ENCODE data around the gene DLG2.

DNA sequence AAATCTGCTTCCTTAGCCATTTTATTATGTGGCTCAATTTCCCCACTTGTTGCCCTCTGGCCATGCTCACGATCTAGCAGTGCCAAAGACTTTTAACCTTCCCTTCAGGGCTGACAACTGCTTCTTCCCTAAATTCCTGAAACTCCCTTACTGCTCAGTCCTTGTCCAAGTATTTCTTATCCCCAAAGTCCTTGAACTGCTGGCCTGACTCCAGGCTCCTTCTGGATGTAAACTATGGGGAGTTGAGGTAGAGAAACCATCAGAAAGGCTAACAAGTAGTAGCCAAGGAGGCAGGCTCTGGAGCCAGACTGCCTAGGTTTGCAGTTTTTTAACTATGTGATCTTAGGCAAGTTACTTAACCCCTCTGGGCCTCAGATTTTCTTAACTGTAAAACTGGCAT lies 2082.3 kb downstream of the DLG2 start:
- TF ChIP-seq POLR2A (IDR thresholded peaks at IDR 0.05) = no peak
- TF ChIP-seq, protein P1, sequence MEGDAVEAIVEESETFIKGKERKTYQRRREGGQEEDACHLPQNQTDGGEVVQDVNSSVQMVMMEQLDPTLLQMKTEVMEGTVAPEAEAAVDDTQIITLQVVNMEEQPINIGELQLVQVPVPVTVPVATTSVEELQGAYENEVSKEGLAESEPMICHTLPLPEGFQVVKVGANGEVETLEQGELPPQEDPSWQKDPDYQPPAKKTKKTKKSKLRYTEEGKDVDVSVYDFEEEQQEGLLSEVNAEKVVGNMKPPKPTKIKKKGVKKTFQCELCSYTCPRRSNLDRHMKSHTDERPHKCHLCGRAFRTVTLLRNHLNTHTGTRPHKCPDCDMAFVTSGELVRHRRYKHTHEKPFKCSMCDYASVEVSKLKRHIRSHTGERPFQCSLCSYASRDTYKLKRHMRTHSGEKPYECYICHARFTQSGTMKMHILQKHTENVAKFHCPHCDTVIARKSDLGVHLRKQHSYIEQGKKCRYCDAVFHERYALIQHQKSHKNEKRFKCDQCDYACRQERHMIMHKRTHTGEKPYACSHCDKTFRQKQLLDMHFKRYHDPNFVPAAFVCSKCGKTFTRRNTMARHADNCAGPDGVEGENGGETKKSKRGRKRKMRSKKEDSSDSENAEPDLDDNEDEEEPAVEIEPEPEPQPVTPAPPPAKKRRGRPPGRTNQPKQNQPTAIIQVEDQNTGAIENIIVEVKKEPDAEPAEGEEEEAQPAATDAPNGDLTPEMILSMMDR (IDR thresholded peaks at IDR 0.05) = no peak

Data from uterus (tissue), 2 donors.